A549 (cell line): ENCODE results near the gene UBE2B. TPM values are rescaled to one million over a fixed set of nuclear protein-coding genes. Genes with fewer than 3 reads are reported as not detected.

Experiments used
- BHLHE40 ChIP-seq: IDR thresholded peaks from 2 replicates; pipeline ENCODE4 v1.6.1; 2012; ENCODE audit warnings: low read depth, low read length, inconsistent platforms
- EHF ChIP-seq: fragments of 250-450 bp; sonication (Bioruptor Pico); IDR thresholded peaks from 2 replicates; pipeline ENCODE4 v1.5.0; 2020; ENCODE audit warnings: mild to moderate bottlenecking
- FOSL2 ChIP-seq, 2 experiments: fragments of 450-650 bp in 1 of 2; fragments of >200 bp in 1 of 2; sonication (Bioruptor Twin) in 1 of 2; formaldehyde crosslinking; IDR thresholded peaks; 2 replicates each; pipeline versions ENCODE4 v1.5.0 to v1.6.1; 2016 to 2020; ENCODE audit warnings: mild to moderate bottlenecking in 1 of 2, moderate library complexity in 1 of 2
- GATA3 ChIP-seq: IDR thresholded peaks from 2 replicates; pipeline ENCODE4 v1.6.1; 2012; ENCODE audit warnings: borderline replicate concordance
- HDAC2 ChIP-seq: fragments of 200-600 bp; sonication (generic); IDR thresholded peaks from 2 replicates; pipeline ENCODE4 v1.6.1; 2016
- HOXA7 ChIP-seq: fragments of 250-450 bp; sonication (Bioruptor Pico); IDR thresholded peaks from 2 replicates; pipeline ENCODE4 v1.5.0; 2020; ENCODE audit warnings: mild to moderate bottlenecking, moderate library complexity
- JUN ChIP-seq, 2 experiments: fragments of >200 bp; sonication (Bioruptor Twin); formaldehyde crosslinking; IDR thresholded peaks; 2 replicates in 1 of 2; 3 replicates in 1 of 2; pipeline ENCODE4 v1.6.1; 2016 to 2017
- MAZ ChIP-seq: fragments of 150-350 bp; IDR thresholded peaks from 2 replicates; pipeline ENCODE4 v1.6.1; 2014; ENCODE audit warnings: antibody characterized with exemption, low read depth, low read length, borderline replicate concordance
- NPAS2 ChIP-seq: fragments of 250-450 bp; sonication (Bioruptor Pico); IDR thresholded peaks from 2 replicates; pipeline ENCODE4 v1.8.0; 2022; ENCODE audit warnings: mild to moderate bottlenecking, moderate library complexity, borderline replicate concordance
- POLR2AphosphoS2 ChIP-seq: conservative IDR thresholded peaks from 2 replicates; pipeline ENCODE4 v1.6.1; 2012; ENCODE audit warnings: low read length, improper control_type of control experiment, inconsistent platforms
- RAD21 ChIP-seq, 2 experiments: fragments of >200 bp in 1 of 2; sonication (Bioruptor Twin) in 1 of 2; formaldehyde crosslinking in 1 of 2; IDR thresholded peaks in 1 of 2; conservative IDR thresholded peaks in 1 of 2; 2 replicates in 1 of 2; 3 replicates in 1 of 2; pipeline ENCODE4 v1.6.1; 2012 to 2018; ENCODE audit warnings: inconsistent platforms in 1 of 2
- RARB ChIP-seq: fragments of 250-450 bp; sonication (Bioruptor Pico); IDR thresholded peaks from 2 replicates; pipeline ENCODE4 v1.8.0; 2021; ENCODE audit warnings: mild to moderate bottlenecking, moderate library complexity
- RFX5 ChIP-seq: fragments of 450-650 bp; IDR thresholded peaks from 2 replicates; pipeline ENCODE4 v1.7.1; 2014; ENCODE audit warnings: antibody characterized with exemption, mild to moderate bottlenecking, moderate library complexity
- SMC3 ChIP-seq: fragments of >200 bp; sonication (Bioruptor Twin); formaldehyde crosslinking; IDR thresholded peaks from 3 replicates; pipeline ENCODE4 v1.6.1; 2018; ENCODE audit warnings: inconsistent platforms
- ZFP36 ChIP-seq: fragments of 450-650 bp; IDR thresholded peaks from 2 replicates; pipeline ENCODE4 v1.6.1; 2014; ENCODE audit warnings: borderline replicate concordance; ENCODE audit not compliant: partially characterized antibody
- polyA plus RNA-seq, 4 experiments: library from polyadenylated mRNA; depleted of rRNA in 3 of 4; stranded (reverse); fragments of >200 nt; fragmentation: RNase III in 1 of 4; extraction: RNeasy Plus Mini Kit Qiagen cat#74134 plus additional on column Dnase treatment in 1 of 4; gene quantifications; 2 replicates in 3 of 4; 3 replicates in 1 of 4; pipeline ENCODE4 v1.2.3, GENCODE V29; 2011 to 2017
- TF ChIP-seq, protein P1 (sequence below): fragments of 200-600 bp; sonication (generic); IDR thresholded peaks from 2 replicates; pipeline ENCODE4 v1.6.1; 2016; ENCODE audit warnings: antibody characterized with exemption, mild to moderate bottlenecking, moderate library complexity
- TF ChIP-seq, protein P2 (sequence below): IDR thresholded peaks from 2 replicates; pipeline ENCODE4 v1.6.1; 2012
- TF ChIP-seq, protein P3 (sequence below): fragments of 450-650 bp; IDR thresholded peaks from 2 replicates; pipeline ENCODE4 v1.6.1; 2014; ENCODE audit warnings: antibody characterized with exemption
- TF ChIP-seq, protein P4 (sequence below): fragments of >200 bp; sonication (Bioruptor Twin); formaldehyde crosslinking; IDR thresholded peaks from 3 replicates; pipeline ENCODE4 v1.6.1; 2016
- TF ChIP-seq, protein P5 (sequence below): fragments of >200 bp; sonication (Bioruptor Twin); formaldehyde crosslinking; IDR thresholded peaks from 2 replicates; pipeline ENCODE4 v1.6.1; 2016
- TF ChIP-seq, protein P6 (sequence below): IDR thresholded peaks from 2 replicates; pipeline ENCODE4 v1.6.1; 2012

The UBE2B gene
- polyA plus RNA-seq, 2 of the 4 experiments (the other 2 are of a cell fraction) = 61.1 to 104 TPM

DNA sequence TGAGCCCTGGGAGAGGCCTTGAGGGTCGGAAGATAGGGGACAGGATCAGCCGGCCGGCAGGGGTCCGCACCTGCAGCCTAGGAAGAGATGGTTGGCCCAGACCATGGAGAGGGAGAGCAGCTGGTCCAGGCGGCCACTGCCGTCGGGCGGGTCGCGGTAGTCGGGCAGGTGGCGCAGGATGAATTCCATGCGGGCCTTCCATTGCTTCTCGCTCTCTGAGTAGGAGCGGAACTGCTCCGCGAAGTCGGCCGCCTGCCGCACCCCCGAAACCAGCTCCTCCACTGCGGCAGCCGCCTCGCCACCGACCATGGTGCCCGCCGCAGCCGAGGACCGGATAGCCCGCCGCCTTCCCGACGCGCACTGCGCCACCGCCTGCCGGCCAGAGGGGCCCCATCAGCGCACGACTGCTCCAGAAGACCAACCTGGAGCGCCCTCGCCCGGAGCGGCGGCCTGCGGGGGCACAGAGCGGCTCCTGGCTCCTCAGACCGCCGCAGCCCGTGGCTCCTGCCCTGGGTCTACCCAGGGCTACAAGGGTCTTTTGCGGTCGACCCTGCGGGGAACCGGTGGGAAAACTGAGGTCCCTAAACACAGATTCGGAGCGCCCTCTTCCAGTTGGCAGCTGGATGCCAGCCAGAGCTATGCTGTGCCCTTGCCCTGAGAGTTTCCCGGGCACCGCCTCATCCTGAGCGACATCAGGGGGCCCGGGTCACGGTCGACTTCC lies 40.3 kb downstream of the UBE2B start, which contains the start of gene CDKN2AIPNL (continued):
- TF ChIP-seq FOSL2 (IDR thresholded peaks at IDR 0.05) = no peak
- TF ChIP-seq FOSL2 (CRISPR knock-in tag; IDR thresholded peaks at IDR 0.05) = peak; percentile 64
- no peak for TF ChIP-seq EHF (CRISPR knock-in tag)
- TF ChIP-seq, protein P1, sequence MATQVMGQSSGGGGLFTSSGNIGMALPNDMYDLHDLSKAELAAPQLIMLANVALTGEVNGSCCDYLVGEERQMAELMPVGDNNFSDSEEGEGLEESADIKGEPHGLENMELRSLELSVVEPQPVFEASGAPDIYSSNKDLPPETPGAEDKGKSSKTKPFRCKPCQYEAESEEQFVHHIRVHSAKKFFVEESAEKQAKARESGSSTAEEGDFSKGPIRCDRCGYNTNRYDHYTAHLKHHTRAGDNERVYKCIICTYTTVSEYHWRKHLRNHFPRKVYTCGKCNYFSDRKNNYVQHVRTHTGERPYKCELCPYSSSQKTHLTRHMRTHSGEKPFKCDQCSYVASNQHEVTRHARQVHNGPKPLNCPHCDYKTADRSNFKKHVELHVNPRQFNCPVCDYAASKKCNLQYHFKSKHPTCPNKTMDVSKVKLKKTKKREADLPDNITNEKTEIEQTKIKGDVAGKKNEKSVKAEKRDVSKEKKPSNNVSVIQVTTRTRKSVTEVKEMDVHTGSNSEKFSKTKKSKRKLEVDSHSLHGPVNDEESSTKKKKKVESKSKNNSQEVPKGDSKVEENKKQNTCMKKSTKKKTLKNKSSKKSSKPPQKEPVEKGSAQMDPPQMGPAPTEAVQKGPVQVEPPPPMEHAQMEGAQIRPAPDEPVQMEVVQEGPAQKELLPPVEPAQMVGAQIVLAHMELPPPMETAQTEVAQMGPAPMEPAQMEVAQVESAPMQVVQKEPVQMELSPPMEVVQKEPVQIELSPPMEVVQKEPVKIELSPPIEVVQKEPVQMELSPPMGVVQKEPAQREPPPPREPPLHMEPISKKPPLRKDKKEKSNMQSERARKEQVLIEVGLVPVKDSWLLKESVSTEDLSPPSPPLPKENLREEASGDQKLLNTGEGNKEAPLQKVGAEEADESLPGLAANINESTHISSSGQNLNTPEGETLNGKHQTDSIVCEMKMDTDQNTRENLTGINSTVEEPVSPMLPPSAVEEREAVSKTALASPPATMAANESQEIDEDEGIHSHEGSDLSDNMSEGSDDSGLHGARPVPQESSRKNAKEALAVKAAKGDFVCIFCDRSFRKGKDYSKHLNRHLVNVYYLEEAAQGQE = no peak
- TF ChIP-seq, protein P2, sequence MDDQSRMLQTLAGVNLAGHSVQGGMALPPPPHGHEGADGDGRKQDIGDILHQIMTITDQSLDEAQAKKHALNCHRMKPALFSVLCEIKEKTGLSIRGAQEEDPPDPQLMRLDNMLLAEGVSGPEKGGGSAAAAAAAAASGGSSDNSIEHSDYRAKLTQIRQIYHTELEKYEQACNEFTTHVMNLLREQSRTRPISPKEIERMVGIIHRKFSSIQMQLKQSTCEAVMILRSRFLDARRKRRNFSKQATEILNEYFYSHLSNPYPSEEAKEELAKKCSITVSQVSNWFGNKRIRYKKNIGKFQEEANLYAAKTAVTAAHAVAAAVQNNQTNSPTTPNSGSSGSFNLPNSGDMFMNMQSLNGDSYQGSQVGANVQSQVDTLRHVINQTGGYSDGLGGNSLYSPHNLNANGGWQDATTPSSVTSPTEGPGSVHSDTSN = peak; percentile 49
- TF ChIP-seq NPAS2 (CRISPR knock-in tag) = no peak
- no peak for TF ChIP-seq HOXA7 (CRISPR knock-in tag)
- no peak for TF ChIP-seq HDAC2
- TF ChIP-seq SMC3 = peak; percentile 98
- no peak for TF ChIP-seq RFX5
- TF ChIP-seq ZFP36 = no peak
- TF ChIP-seq, protein P3, sequence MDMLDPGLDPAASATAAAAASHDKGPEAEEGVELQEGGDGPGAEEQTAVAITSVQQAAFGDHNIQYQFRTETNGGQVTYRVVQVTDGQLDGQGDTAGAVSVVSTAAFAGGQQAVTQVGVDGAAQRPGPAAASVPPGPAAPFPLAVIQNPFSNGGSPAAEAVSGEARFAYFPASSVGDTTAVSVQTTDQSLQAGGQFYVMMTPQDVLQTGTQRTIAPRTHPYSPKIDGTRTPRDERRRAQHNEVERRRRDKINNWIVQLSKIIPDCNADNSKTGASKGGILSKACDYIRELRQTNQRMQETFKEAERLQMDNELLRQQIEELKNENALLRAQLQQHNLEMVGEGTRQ = no peak
- TF ChIP-seq MAZ = peak; percentile 53; the same call in 1 of the 2 replicates
- TF ChIP-seq, protein P4, sequence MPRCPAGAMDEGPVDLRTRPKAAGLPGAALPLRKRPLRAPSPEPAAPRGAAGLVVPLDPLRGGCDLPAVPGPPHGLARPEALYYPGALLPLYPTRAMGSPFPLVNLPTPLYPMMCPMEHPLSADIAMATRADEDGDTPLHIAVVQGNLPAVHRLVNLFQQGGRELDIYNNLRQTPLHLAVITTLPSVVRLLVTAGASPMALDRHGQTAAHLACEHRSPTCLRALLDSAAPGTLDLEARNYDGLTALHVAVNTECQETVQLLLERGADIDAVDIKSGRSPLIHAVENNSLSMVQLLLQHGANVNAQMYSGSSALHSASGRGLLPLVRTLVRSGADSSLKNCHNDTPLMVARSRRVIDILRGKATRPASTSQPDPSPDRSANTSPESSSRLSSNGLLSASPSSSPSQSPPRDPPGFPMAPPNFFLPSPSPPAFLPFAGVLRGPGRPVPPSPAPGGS = peak; percentile 79; the same call in 2 of the 3 replicates
- TF ChIP-seq, protein P5, sequence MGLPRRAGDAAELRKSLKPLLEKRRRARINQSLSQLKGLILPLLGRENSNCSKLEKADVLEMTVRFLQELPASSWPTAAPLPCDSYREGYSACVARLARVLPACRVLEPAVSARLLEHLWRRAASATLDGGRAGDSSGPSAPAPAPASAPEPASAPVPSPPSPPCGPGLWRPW = no peak
- TF ChIP-seq RAD21 (conservative IDR thresholded peaks at IDR 0.05 in 1 of 2, IDR thresholded peaks at IDR 0.05 in 1 of 2) = peak; percentile 67 to 87
- TF ChIP-seq, protein P6, sequence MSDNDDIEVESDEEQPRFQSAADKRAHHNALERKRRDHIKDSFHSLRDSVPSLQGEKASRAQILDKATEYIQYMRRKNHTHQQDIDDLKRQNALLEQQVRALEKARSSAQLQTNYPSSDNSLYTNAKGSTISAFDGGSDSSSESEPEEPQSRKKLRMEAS = peak; percentile 97
- peak; percentile 18; the same call in 1 of the 2 replicates for TF ChIP-seq GATA3
- no peak for TF ChIP-seq POLR2AphosphoS2
- 0 out of 2 replicates have a peak, but pooled peaks have one; percentile 13 for TF ChIP-seq BHLHE40
- TF ChIP-seq JUN (IDR thresholded peaks at IDR 0.05) = peak; percentile 86 to 97
- TF ChIP-seq RARB (CRISPR knock-in tag) = no peak
